HepG2 (cell line): ENCODE measurements around the gene CNFN. TPM values are rescaled to one million over a fixed set of nuclear protein-coding genes. Genes with fewer than 3 reads are reported as not detected.

Source experiments
- RERE ChIP-seq: IDR thresholded peaks from 2 replicates; pipeline ENCODE4 v1.6.1; 2016; ENCODE audit warnings: low read depth, missing genetic modification reagents, missing compliant biosample characterization
- SKI ChIP-seq: fragments of 450-650 bp; IDR thresholded peaks from one replicate; pipeline ENCODE4 v1.6.1; 2018; ENCODE audit warnings: mild to moderate bottlenecking; ENCODE audit not compliant: partially characterized antibody
- STAG1 ChIP-seq: sonication (generic); formaldehyde crosslinking; IDR thresholded peaks from 2 replicates; pipeline ENCODE4 v1.4.0; 2020; ENCODE audit warnings: missing genetic modification reagents
- XRCC5 ChIP-seq: fragments of 200-400 bp; formaldehyde crosslinking; optimal IDR thresholded peaks from 2 replicates; pipeline ENCODE3; 2017; ENCODE audit warnings: mild to moderate bottlenecking, low read length
- ZGPAT ChIP-seq: IDR thresholded peaks from 2 replicates; pipeline ENCODE4 v1.6.1; 2016; ENCODE audit warnings: mild to moderate bottlenecking
- ZHX1 ChIP-seq: sonication (generic); formaldehyde crosslinking; IDR thresholded peaks from 2 replicates; pipeline ENCODE4 v1.8.1; 2022; ENCODE audit warnings: low read depth, mild to moderate bottlenecking, missing genetic modification reagents
- ZNF547 ChIP-seq: sonication (generic); formaldehyde crosslinking; IDR thresholded peaks from 2 replicates; pipeline ENCODE4 v1.5.1; 2020; ENCODE audit warnings: mild to moderate bottlenecking, missing genetic modification reagents
- ZNF691 ChIP-seq: sonication (generic); formaldehyde crosslinking; IDR thresholded peaks from 2 replicates; pipeline ENCODE4 v1.4.0; 2020; ENCODE audit warnings: missing genetic modification reagents, low read depth, mild to moderate bottlenecking, borderline replicate concordance
- ZNF768 ChIP-seq: sonication (generic); formaldehyde crosslinking; IDR thresholded peaks from 2 replicates; pipeline ENCODE4 v1.4.0; 2020; ENCODE audit warnings: missing genetic modification reagents
- ZNF782 ChIP-seq: sonication (generic); formaldehyde crosslinking; IDR thresholded peaks from 2 replicates; pipeline ENCODE4 v1.4.0; 2020; ENCODE audit warnings: missing genetic modification reagents, mild to moderate bottlenecking, borderline replicate concordance
- polyA plus RNA-seq, 8 experiments: library from polyadenylated mRNA; depleted of rRNA in 3 of 8; stranded (reverse) in 7 of 8; unstranded in 1 of 8; fragments of >200 nt; fragmentation: Illumina TruSeq in 4 of 8; extraction: Trizol in 4 of 8; gene quantifications; 2 replicates each; pipeline versions ENCODE4 v1.2.1 to v1.2.3, GENCODE V29; 2011 to 2016; ENCODE audit warnings: low read depth in 4 of 8, missing spikeins in 1 of 8, mixed read lengths in 1 of 8; ENCODE audit not compliant: insufficient read depth in 1 of 8
- total RNA-seq, 5 experiments: library from RNA; depleted of rRNA; stranded (reverse); fragments of >200 nt; fragmentation: Illumina TruSeq; extraction: Trizol; gene quantifications; 2 replicates each; pipeline ENCODE4 v1.2.3, GENCODE V29; 2016; ENCODE audit warnings: low read depth in 1 of 5
- TF ChIP-seq, protein P1 (sequence below): sonication (generic); formaldehyde crosslinking; IDR thresholded peaks from 2 replicates; pipeline ENCODE4 v1.4.0; 2020; ENCODE audit warnings: missing genetic modification reagents
- TF ChIP-seq, protein P2 (sequence below): sonication (generic); formaldehyde crosslinking; IDR thresholded peaks from 2 replicates; pipeline ENCODE4 v1.9.0; 2022; ENCODE audit warnings: missing genetic modification reagents, mild to moderate bottlenecking, borderline replicate concordance

The CNFN gene
- total and polyA plus RNA-seq, 2 of the 13 experiments (the other 11 are each of a cell fraction or from before 2014, with no cell fraction given), result 0.35 to 1.1 TPM

DNA sequence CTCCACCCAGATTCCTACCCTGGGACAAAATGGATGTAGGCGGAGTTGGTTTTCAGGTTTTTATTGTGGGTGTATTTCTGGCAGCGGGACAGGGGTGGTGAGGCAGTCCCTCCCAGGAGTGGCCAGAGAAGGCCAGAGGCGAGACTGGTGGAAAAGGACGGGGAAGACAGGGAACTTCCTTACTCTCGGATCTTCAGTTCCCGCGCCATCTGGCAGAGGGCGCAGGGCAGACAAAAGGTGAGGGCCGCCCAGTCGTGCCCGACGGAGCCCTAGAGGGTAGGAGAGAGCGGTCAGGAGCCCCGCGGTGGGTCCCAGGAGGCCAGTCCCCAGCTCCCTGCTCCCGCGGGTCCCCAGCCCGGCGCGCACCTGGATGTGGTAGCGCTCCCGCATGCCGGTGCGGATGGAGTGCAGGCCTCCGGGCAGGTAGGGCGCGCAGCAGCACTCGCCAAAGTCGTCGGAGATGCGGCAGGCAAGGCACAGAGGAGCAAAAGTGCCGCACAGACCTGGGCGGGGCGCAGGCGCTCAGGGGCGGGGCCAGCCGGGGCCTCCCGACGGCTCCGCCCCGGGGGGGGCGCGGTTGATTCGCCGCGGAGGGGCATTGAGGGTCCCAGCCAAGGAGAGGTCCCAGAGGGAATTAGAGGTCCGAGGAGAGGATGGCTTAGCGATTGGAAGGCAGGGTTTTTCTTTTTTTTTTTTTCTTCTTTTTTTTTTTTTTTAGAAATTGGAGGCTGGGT lies 3.0 kb downstream of the CNFN start (continued):
- TF ChIP-seq, protein P1, sequence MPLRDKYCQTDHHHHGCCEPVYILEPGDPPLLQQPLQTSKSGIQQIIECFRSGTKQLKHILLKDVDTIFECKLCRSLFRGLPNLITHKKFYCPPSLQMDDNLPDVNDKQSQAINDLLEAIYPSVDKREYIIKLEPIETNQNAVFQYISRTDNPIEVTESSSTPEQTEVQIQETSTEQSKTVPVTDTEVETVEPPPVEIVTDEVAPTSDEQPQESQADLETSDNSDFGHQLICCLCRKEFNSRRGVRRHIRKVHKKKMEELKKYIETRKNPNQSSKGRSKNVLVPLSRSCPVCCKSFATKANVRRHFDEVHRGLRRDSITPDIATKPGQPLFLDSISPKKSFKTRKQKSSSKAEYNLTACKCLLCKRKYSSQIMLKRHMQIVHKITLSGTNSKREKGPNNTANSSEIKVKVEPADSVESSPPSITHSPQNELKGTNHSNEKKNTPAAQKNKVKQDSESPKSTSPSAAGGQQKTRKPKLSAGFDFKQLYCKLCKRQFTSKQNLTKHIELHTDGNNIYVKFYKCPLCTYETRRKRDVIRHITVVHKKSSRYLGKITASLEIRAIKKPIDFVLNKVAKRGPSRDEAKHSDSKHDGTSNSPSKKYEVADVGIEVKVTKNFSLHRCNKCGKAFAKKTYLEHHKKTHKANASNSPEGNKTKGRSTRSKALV, result peak; percentile 92
- TF ChIP-seq SKI (peak; percentile 25), ZNF547 (CRISPR knock-in tag) (peak; percentile 49; the same call in 1 of the 2 replicates), ZNF782 (0 out of 2 replicates have a peak, but pooled peaks have one; percentile 41), STAG1 (peak; percentile 42; the same call in 1 of the 2 replicates), ZHX1 (no peak), ZNF691 (peak; percentile 64; the same call in 1 of the 2 replicates), XRCC5 (peak; percentile 75), RERE (CRISPR knock-in tag) (no peak), ZGPAT (CRISPR knock-in tag) (0 out of 2 replicates have a peak, but pooled peaks have one; percentile 28), ZNF768 (CRISPR knock-in tag) (peak; percentile 36; the same call in 1 of the 2 replicates)
- TF ChIP-seq, protein P2, sequence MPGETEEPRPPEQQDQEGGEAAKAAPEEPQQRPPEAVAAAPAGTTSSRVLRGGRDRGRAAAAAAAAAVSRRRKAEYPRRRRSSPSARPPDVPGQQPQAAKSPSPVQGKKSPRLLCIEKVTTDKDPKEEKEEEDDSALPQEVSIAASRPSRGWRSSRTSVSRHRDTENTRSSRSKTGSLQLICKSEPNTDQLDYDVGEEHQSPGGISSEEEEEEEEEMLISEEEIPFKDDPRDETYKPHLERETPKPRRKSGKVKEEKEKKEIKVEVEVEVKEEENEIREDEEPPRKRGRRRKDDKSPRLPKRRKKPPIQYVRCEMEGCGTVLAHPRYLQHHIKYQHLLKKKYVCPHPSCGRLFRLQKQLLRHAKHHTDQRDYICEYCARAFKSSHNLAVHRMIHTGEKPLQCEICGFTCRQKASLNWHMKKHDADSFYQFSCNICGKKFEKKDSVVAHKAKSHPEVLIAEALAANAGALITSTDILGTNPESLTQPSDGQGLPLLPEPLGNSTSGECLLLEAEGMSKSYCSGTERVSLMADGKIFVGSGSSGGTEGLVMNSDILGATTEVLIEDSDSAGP (CRISPR knock-in tag), result peak; percentile 77
